ENCODE results near the gene SLC24A3. TPM values are rescaled to one million over a fixed set of nuclear protein-coding genes. Genes with fewer than 3 reads are reported as not detected.

SLC24A3 gene
- total RNA-seq, 1 experiment from 2014 or later: not detected

GRCh38 chr20:19256906-19257595, 44.6 kb downstream of the SLC24A3 start:
- Histone ChIP-seq H3K27me3 (ENCODE audit: control insufficient read depth, insufficient read depth, low read length) (no peaks in the 10 kb centered on the region), H3K4me1 (ENCODE audit: control insufficient read depth, insufficient read depth, low read length) (no peaks in the 10 kb centered on the region), H3K27ac (ENCODE audit: low read length) (no peak overlapping the region), H3K36me3 (ENCODE audit: control insufficient read depth, insufficient read depth, low read length) (no peaks in the 10 kb centered on the region), H3K4me3 (ENCODE audit: low read depth in 2 of 2, low read length in 2 of 2) (no peak overlapping the region), H3K9me3 (ENCODE audit: control insufficient read depth, insufficient read depth, low read depth, low read length) (no peaks in the 10 kb centered on the region)
- BruUV-seq (replicated peaks): no TSS peak
- in situ Hi-C loops (cut with HindIII; ENCODE audit: low pct_unique_long_range_greater_than_20kb, low sequenced_read_pairs) (no loop called here), intact Hi-C loops (cut with micrococcal nuclease; ENCODE audit: unreplicated experiment) (no loop called here)
- POLR2A ChIA-PET: no interaction called here
- DNase-seq (ENCODE audit: low read depth, low spot score) (no peak), ATAC-seq (no peak)
- TF ChIP-seq TCF7L2 (IDR thresholded peaks at IDR 0.05; ENCODE audit: low read depth, low read length) (no peak), SIN3A (IDR thresholded peaks at IDR 0.05; ENCODE audit: borderline replicate concordance, insufficient read depth, low read depth, low read length) (no peak), POLR2AphosphoS5 (IDR thresholded peaks at IDR 0.05; ENCODE audit: low read depth, low read length) (no peak)
- TF ChIP-seq, protein P1, sequence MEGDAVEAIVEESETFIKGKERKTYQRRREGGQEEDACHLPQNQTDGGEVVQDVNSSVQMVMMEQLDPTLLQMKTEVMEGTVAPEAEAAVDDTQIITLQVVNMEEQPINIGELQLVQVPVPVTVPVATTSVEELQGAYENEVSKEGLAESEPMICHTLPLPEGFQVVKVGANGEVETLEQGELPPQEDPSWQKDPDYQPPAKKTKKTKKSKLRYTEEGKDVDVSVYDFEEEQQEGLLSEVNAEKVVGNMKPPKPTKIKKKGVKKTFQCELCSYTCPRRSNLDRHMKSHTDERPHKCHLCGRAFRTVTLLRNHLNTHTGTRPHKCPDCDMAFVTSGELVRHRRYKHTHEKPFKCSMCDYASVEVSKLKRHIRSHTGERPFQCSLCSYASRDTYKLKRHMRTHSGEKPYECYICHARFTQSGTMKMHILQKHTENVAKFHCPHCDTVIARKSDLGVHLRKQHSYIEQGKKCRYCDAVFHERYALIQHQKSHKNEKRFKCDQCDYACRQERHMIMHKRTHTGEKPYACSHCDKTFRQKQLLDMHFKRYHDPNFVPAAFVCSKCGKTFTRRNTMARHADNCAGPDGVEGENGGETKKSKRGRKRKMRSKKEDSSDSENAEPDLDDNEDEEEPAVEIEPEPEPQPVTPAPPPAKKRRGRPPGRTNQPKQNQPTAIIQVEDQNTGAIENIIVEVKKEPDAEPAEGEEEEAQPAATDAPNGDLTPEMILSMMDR (IDR thresholded peaks at IDR 0.05): no peak
- TF ChIP-seq, protein P2, sequence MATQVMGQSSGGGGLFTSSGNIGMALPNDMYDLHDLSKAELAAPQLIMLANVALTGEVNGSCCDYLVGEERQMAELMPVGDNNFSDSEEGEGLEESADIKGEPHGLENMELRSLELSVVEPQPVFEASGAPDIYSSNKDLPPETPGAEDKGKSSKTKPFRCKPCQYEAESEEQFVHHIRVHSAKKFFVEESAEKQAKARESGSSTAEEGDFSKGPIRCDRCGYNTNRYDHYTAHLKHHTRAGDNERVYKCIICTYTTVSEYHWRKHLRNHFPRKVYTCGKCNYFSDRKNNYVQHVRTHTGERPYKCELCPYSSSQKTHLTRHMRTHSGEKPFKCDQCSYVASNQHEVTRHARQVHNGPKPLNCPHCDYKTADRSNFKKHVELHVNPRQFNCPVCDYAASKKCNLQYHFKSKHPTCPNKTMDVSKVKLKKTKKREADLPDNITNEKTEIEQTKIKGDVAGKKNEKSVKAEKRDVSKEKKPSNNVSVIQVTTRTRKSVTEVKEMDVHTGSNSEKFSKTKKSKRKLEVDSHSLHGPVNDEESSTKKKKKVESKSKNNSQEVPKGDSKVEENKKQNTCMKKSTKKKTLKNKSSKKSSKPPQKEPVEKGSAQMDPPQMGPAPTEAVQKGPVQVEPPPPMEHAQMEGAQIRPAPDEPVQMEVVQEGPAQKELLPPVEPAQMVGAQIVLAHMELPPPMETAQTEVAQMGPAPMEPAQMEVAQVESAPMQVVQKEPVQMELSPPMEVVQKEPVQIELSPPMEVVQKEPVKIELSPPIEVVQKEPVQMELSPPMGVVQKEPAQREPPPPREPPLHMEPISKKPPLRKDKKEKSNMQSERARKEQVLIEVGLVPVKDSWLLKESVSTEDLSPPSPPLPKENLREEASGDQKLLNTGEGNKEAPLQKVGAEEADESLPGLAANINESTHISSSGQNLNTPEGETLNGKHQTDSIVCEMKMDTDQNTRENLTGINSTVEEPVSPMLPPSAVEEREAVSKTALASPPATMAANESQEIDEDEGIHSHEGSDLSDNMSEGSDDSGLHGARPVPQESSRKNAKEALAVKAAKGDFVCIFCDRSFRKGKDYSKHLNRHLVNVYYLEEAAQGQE (IDR thresholded peaks at IDR 0.05; ENCODE audit: insufficient read depth in 1 of 2, low read depth in 2 of 2, low read length in 1 of 2): no peak
- CTCF ChIA-PET: no interaction called here

DNA sequence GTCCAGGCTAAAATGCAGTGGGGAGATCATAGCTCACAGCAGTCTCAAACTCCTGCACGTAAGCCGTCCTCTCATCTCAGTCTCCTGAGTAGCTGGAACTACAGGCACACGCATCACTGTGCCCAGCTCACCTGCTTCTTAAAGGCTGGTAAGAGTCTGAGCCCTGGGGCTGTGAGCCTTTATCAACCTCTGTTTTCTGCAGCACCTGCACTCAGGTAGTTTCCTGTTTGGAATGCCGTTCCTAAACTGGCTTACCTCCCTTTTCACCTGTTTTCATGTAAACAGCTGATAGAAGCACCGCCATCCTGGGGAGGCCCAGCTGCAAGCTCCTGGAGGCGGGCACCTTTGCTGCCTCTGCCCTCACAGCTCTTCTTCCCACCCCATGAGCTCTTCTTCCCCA, 45.4 kb downstream of the SLC24A3 start:
- Histone ChIP-seq H3K27ac (ENCODE audit: low read length) (no peak overlapping the region), H3K36me3 (ENCODE audit: control insufficient read depth, insufficient read depth, low read length) (no peaks in the 10 kb centered on the region), H3K9me3 (ENCODE audit: control insufficient read depth, insufficient read depth, low read depth, low read length) (no peaks in the 10 kb centered on the region), H3K4me1 (ENCODE audit: control insufficient read depth, insufficient read depth, low read length) (no peaks in the 10 kb centered on the region), H3K27me3 (ENCODE audit: control insufficient read depth, insufficient read depth, low read length) (no peaks in the 10 kb centered on the region), H3K4me3 (ENCODE audit: low read depth in 2 of 2, low read length in 2 of 2) (no peak overlapping the region)
- TF ChIP-seq, protein P2 (IDR thresholded peaks at IDR 0.05; ENCODE audit: insufficient read depth in 1 of 2, low read depth in 2 of 2, low read length in 1 of 2): no peak
- TF ChIP-seq POLR2AphosphoS5 (IDR thresholded peaks at IDR 0.05; ENCODE audit: low read depth, low read length) (no peak), SIN3A (IDR thresholded peaks at IDR 0.05; ENCODE audit: borderline replicate concordance, insufficient read depth, low read depth, low read length) (no peak), TCF7L2 (IDR thresholded peaks at IDR 0.05; ENCODE audit: low read depth, low read length) (no peak)
- TF ChIP-seq, protein P1 (IDR thresholded peaks at IDR 0.05): no peak
- in situ Hi-C loops (cut with HindIII; ENCODE audit: low pct_unique_long_range_greater_than_20kb, low sequenced_read_pairs): no loop called here
- no peak for ATAC-seq
- no peak for DNase-seq (ENCODE audit: low read depth, low spot score)
- intact Hi-C loops (cut with micrococcal nuclease; ENCODE audit: unreplicated experiment): no loop called here
- BruUV-seq (replicated peaks): no TSS peak
- CTCF ChIA-PET: no interaction called here
- POLR2A ChIA-PET: no interaction called here

All from Panc1 (cell line).